Activated naive CD8-positive, alpha-beta T cell treated with anti-CD3 and anti-CD28 coated beads for 36 hours (primary cell): ENCODE data around the gene COBL. TPM values are rescaled to one million over a fixed set of nuclear protein-coding genes. Genes with fewer than 3 reads are reported as not detected.

Experiments used
- DNase-seq: peaks from one replicate; pipeline ENCODE4 v3.0.0; 2021
- H3K27ac Mint-ChIP-seq: one replicate; pipeline ENCODE4 v1.8.0; 2022; ENCODE audit warnings: mild to moderate bottlenecking, moderate library complexity, mixed read lengths
- H3K27me3 Mint-ChIP-seq: one replicate; pipeline ENCODE4 v1.8.0; 2022; ENCODE audit warnings: mild to moderate bottlenecking, mixed read lengths
- H3K36me3 Mint-ChIP-seq: one replicate; pipeline ENCODE4 v1.8.0; 2021; ENCODE audit warnings: mild to moderate bottlenecking, mixed read lengths
- H3K4me1 Mint-ChIP-seq: one replicate; pipeline ENCODE4 v1.8.0; 2021; ENCODE audit warnings: mixed read lengths
- H3K4me3 Mint-ChIP-seq: one replicate; pipeline ENCODE4 v1.8.0; 2022; ENCODE audit warnings: mild to moderate bottlenecking, moderate library complexity, mixed read lengths
- H3K9me3 Mint-ChIP-seq: one replicate; pipeline ENCODE4 v1.8.0; 2022; ENCODE audit warnings: mixed read lengths
- total RNA-seq, 2 experiments: library from RNA; stranded (reverse); gene quantifications; one replicate each; pipeline ENCODE4 v1.2.3, GENCODE V29; 2021

The COBL gene
- total RNA-seq, 2 experiments from 2014 or later: not detected

DNA sequence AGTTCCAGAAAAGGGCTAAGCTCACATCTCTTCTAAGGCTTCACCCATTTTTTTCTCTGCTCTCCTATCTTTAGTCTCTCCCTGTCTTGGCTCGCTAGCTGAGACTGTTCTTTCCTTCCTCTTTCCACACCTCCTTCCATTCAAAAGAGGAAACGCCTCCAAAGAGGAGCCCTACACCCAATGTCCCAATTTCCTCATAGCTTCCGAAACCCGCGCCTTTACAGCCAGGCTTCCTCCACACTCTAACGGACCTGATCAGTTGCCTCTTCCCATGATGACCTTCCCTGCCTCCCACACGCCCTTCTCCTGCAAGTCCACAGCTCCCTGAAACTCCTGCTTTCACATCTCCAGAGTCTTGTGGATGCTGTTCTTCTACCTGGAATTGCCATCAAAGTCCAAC lies 71.7 kb downstream of the COBL start:
- DNase-seq: no peak
- Mint-ChIP-seq H3K27me3 (no peaks in the 10 kb centered on the region), H3K9me3 (no peaks in the 10 kb centered on the region), H3K4me3 (no peak overlapping the region), H3K27ac (no peak overlapping the region), H3K4me1 (no peaks in the 10 kb centered on the region), H3K36me3 (no peaks in the 10 kb centered on the region)

DNA sequence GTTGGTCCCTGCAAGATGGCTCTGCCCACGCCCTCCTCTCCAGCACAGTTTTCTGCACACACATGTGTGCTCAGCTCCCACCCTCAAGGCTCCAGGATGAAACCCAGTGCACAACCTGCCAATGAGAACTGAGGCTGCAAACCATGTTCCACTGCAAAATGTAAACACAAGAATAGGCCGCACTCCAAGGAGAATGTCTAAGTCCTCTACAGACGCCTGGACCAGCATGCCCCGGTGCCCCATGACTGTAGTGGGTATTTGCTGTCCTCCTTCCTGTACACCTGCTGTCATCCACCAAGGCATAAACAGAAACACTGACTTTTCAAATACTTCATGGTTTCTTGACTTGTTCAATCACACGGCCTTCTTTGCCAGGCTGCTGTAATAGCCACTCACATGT lies 72.6 kb downstream of the COBL start:
- Mint-ChIP-seq H3K9me3 (no peaks in the 10 kb centered on the region), H3K27me3 (no peaks in the 10 kb centered on the region), H3K36me3 (no peaks in the 10 kb centered on the region), H3K4me1 (no peaks in the 10 kb centered on the region), H3K4me3 (no peak overlapping the region), H3K27ac (no peak overlapping the region)
- no peak for DNase-seq

DNA sequence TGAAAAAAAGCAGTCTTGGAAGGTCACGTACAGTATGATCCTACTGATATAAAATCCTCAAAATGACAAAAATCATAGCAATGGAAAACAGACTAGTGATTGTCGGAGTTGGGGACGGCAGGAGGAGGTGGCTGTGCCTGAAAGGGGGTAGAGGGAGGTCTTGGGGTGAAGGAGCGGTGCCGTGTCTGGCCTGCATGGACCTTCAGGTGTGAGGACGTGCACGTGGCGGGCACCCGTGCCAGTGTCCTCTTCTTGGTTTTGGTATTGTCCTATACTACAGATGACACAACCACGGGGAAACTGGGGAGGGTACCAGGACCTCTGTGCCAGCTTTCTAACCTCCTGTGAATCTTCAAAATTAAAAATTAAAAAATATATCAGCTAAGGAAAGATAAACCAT lies 73.0 kb downstream of the COBL start:
- no peaks in the 10 kb centered on the region for H3K4me1 Mint-ChIP-seq
- no peaks in the 10 kb centered on the region for H3K27me3 Mint-ChIP-seq
- H3K4me3 Mint-ChIP-seq: no peak overlapping the region
- H3K9me3 Mint-ChIP-seq: no peaks in the 10 kb centered on the region
- no peak overlapping the region for H3K27ac Mint-ChIP-seq
- H3K36me3 Mint-ChIP-seq: no peaks in the 10 kb centered on the region
- DNase-seq: no peak

DNA sequence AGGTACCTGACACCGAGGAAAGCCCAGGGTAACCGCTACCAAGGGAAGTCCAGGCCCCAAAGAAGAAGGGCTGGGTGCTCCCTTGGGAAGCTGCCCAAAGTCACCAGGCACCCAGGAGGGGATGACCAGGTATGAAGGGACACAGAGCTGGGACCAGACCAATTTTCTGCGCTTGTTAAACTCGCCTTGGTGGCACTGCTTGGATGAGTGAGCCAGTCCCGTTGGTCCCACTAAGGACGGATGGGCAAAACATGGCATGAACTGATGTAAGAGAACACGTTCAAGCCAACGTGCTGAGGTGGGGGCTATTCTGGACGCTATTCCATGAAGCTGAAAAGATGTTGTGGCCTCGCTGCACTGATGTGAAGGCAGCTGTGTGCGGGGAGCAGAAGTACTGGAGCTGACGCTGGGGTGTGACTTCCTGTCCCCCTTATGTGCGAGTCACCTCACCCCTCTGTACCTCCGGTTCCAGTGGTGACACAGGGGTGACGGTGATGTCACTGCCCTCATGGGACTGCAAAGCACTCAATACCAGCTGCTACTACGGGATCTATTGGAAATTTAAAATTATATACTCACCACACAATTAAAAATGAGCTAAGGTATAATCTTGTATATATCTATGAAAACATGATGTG lies 73.6 kb downstream of the COBL start:
- Mint-ChIP-seq H3K4me1 (no peaks in the 10 kb centered on the region), H3K27me3 (no peaks in the 10 kb centered on the region), H3K9me3 (no peaks in the 10 kb centered on the region), H3K36me3 (no peaks in the 10 kb centered on the region), H3K4me3 (no peak overlapping the region), H3K27ac (no peak overlapping the region)
- no peak for DNase-seq

DNA sequence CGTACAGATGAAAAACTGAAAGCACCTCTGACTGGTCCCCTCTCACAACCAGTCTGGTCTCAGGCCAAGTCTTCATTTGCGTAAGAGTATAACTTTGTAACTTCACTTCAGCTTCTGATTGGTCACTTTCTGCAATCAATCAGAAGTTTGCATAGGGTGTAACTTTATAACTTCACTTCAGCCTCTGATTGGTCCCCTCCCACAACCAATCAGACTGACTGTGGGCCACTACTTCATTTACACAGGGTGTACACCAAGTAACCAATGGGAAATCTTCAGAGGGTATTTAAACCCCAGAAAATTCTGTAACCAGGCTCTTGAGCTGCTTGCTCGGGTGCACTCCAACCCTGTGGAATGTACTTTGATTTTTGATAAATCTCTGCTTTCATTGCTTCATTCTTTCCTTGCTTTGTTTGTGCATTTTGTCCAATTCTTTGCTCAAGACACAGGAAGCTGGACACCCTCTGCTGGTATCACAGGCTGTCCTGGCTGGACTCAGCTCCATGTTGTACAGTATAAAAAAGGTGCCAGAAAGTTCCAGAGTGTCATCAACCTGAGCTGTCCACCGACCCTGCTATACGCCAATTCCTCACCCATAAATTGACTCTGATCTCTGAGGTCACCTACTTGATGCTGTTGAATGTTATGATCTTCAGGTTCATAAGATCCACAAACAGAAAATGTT lies 74.5 kb downstream of the COBL start:
- H3K4me1 Mint-ChIP-seq: no peaks in the 10 kb centered on the region
- H3K4me3 Mint-ChIP-seq: no peak overlapping the region
- H3K9me3 Mint-ChIP-seq: no peaks in the 10 kb centered on the region
- H3K36me3 Mint-ChIP-seq: no peaks in the 10 kb centered on the region
- H3K27ac Mint-ChIP-seq: no peak overlapping the region
- no peaks in the 10 kb centered on the region for H3K27me3 Mint-ChIP-seq
- DNase-seq: no peak

DNA sequence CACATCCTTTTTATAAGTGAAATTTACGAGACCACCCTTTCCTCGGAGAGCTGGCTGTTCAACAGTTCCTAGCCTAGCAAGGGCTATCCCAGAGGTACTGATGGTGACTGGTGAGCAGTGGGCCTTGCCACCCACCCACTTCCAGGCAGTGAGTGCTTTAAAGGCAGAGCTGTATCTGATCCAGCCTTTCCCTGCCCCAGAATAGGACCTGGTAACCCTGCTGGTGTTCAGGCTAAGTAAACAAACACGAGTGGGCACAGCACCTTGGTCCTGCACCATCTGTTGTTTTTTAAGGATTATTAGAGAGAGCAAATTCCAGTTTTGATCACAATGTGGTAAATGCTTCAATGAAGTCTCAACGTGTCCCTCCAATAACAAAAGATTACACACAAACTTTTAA lies 75.7 kb downstream of the COBL start:
- no peak for DNase-seq
- Mint-ChIP-seq H3K27ac (no peak overlapping the region), H3K36me3 (no peaks in the 10 kb centered on the region), H3K9me3 (no peaks in the 10 kb centered on the region), H3K4me1 (no peaks in the 10 kb centered on the region), H3K4me3 (no peak overlapping the region), H3K27me3 (no peaks in the 10 kb centered on the region)

DNA sequence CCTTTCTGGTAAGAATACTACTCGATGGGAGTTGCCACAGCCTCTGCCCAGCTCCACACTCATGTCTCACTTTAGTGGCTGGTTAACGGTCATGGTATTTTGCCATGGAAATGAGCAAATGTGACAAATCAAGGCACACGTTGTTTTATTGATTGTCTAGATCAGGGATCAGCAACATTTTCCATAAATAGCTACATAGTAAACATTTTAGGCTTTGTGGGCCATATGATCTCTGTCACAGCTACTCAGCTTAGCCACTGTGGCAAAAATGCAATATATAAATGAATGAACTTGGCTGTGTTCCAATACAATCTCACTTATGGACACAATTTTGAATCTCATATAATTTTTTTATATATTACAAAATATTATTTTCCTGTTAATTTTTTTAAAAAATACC lies 76.9 kb downstream of the COBL start:
- DNase-seq: no peak
- Mint-ChIP-seq H3K36me3 (no peaks in the 10 kb centered on the region), H3K27me3 (no peaks in the 10 kb centered on the region), H3K9me3 (no peaks in the 10 kb centered on the region), H3K27ac (no peak overlapping the region), H3K4me1 (no peaks in the 10 kb centered on the region), H3K4me3 (no peak overlapping the region)

DNA sequence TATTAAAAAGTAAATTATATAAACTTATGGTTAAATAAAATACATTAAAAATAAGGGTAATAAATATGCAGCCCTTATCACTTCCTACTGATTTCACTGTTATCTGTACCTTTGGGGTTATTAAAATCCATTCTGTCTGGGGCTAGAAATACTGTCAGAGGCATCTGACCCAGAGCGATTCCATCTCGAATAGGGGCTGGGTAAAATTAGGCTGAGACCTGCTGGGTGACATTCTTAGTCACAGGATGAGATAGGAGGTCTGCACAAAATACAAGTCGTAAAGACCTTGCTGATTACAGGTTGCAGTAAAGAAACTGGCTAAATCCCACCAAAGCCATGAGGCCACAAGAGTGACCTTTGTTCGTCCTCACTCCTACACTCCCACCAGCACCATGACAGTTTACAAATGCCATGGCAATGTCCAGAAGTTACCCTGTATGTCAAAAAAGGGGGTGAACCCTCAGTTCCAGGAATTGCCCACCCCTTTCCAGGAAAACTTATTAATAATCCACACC lies 77.6 kb downstream of the COBL start:
- no peak overlapping the region for H3K4me3 Mint-ChIP-seq
- H3K9me3 Mint-ChIP-seq: no peaks in the 10 kb centered on the region
- no peaks in the 10 kb centered on the region for H3K4me1 Mint-ChIP-seq
- no peak for DNase-seq
- no peaks in the 10 kb centered on the region for H3K36me3 Mint-ChIP-seq
- no peak overlapping the region for H3K27ac Mint-ChIP-seq
- no peaks in the 10 kb centered on the region for H3K27me3 Mint-ChIP-seq

DNA sequence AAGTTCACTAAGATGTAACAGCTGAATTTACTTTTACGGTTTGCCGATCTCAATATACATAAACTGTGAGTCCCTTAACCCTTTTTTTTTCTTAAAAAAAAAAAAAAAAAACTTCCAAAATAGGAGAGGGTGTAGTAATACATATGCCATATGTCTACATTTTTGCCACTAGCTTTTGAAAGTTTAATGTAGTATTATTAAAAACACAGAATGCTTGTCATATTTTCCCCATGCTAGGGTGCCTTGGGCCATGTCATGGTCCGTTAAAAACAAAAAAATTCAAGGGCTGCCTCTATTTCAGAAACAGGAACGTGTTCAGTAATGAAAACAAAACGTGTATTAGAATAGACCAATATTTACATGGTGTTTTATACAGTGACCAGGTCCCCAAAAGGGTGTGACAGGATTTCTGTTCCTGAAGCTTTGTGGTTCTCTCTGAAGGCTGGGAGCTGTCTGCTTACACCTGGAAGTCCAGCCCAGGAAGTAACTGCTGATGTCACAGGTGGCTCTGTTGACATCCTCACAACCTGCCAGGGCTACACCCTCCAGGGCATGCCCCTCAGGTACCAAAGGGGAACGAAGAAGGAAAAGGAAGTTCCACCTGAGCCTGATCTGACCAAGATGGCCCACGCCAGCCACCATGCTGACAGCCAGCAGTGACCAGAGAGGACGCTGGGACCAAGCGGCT lies 79.0 kb downstream of the COBL start:
- Mint-ChIP-seq H3K36me3 (no peaks in the 10 kb centered on the region), H3K9me3 (no peaks in the 10 kb centered on the region), H3K27ac (no peak overlapping the region), H3K27me3 (no peaks in the 10 kb centered on the region), H3K4me3 (no peak overlapping the region), H3K4me1 (no peaks in the 10 kb centered on the region)
- no peak for DNase-seq

DNA sequence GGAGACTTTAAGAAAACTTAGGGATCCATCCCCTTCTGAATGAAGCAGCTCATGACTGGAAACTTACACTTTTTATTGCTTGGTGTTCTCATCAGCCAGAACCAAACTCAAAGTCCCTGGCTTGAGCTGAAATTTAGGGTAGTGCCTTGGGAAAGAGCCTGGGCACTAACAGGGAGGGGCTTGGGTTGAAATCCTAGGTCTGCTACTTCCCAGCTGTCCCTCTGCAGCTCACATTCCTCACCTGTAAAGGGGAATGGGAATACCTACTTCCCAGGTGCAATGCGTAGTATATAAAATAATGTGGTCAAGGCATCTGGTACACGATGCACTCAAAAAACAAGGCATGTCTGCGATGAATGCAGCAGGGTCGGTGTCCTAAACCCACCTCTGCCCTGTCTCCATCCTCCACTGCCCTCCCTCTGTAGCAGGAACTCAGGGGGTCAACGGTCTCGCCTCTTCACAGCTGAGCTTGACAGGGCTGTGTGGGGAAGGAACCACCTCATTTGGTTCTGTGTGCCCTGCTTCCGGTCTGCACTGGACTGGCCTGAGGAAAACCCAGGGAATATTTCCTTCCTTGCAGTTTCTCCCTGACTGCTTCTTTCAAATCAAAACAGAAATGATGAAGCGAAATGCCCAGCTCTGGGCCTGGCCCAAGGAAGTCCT lies 80.0 kb downstream of the COBL start:
- H3K9me3 Mint-ChIP-seq: no peaks in the 10 kb centered on the region
- no peak overlapping the region for H3K4me3 Mint-ChIP-seq
- H3K27ac Mint-ChIP-seq: no peak overlapping the region
- no peaks in the 10 kb centered on the region for H3K4me1 Mint-ChIP-seq
- no peaks in the 10 kb centered on the region for H3K36me3 Mint-ChIP-seq
- H3K27me3 Mint-ChIP-seq: no peaks in the 10 kb centered on the region
- DNase-seq: no peak

DNA sequence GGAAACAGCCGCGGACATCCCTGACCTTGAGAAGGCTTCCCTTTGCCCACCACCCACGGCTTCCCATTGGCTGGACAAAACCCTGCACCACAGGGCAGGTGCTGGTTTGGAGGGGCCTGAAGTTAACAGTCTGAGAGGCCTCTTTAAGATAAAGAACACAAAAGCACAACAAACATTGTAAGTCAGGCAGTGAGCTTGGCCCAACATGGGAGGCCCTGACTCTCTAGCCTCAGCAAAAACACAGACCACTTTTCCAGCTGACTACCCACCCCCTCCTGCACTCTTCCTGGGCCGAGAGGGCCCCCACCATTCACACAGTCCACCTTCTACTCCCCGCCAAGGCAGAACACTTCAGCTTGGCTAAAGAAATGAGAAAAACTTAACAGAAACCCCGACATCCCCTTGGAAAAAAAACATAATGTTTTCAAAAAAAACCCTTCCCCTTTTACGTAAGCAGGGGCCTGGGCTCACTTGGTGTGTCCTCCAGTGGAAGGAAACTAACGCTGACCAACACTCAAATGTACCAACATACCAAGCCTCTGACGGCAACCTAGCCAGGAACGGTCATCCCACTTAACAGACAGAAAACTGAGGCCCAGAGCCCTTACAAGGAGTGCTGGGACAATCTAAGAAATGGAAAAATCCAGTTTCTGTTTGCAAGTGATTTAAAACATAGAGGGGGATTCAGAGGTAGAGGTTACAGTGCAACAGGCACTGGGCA lies 80.9 kb downstream of the COBL start:
- no peak for DNase-seq
- Mint-ChIP-seq H3K4me1 (no peaks in the 10 kb centered on the region), H3K27ac (no peak overlapping the region), H3K4me3 (no peak overlapping the region), H3K27me3 (no peaks in the 10 kb centered on the region), H3K36me3 (no peaks in the 10 kb centered on the region), H3K9me3 (no peaks in the 10 kb centered on the region)

DNA sequence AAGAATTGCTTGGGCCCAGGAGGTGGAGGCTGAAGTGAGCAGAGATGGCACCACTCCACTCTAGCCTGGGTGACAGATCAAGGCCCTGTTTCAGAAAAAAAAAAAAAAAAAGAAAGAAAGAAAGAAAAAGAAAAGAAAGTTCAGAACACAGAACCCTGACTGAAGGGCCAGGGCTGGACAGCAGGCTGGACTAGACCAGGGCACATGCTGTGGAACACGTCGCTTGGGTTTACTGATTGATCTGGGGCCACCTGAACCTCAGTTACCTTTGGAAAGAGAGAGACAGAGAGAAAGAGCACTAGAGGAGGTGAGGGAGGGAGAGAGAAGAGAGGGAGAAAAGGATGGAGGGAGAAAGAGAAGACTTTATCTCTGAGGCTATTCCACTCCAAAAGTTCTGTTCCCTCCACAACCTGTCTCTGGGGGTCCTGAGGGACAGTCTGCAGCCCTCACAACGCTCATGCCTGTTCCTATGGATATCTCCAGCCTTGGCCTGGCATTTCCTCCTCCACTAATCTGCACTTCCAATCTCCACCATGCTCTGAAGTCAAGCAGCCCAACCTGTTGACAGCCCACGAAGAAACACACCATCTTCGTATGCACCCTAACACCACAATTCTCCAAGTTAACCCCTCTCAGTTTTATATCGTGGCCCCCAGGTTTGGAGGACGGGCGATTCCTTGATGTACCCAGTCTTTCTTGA lies 81.8 kb downstream of the COBL start:
- Mint-ChIP-seq H3K27me3 (no peaks in the 10 kb centered on the region), H3K27ac (no peak overlapping the region), H3K36me3 (no peaks in the 10 kb centered on the region), H3K9me3 (no peaks in the 10 kb centered on the region), H3K4me1 (no peaks in the 10 kb centered on the region), H3K4me3 (no peak overlapping the region)
- DNase-seq: no peak

DNA sequence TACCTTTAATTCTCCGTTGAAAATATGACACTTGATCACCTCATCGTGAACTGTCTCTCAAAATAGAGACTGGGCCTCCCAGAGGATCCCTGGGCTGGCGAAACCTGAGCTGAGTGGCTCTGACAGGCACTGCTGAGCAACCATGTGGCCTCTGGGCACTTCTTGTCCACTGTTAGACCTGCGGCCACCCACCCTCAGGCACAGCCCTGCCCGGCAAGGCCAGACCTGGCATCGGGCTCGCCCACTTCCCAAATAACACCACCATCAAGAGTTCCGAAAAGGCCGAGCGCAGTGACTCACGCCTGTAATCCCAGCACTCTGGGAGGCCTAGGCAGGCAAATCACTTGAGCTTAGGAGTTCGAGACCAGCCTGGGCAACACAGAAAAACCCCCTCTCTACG lies 82.5 kb downstream of the COBL start:
- DNase-seq: no peak
- Mint-ChIP-seq H3K4me3 (no peak overlapping the region), H3K4me1 (no peaks in the 10 kb centered on the region), H3K36me3 (no peaks in the 10 kb centered on the region), H3K9me3 (no peaks in the 10 kb centered on the region), H3K27ac (no peak overlapping the region), H3K27me3 (no peaks in the 10 kb centered on the region)

DNA sequence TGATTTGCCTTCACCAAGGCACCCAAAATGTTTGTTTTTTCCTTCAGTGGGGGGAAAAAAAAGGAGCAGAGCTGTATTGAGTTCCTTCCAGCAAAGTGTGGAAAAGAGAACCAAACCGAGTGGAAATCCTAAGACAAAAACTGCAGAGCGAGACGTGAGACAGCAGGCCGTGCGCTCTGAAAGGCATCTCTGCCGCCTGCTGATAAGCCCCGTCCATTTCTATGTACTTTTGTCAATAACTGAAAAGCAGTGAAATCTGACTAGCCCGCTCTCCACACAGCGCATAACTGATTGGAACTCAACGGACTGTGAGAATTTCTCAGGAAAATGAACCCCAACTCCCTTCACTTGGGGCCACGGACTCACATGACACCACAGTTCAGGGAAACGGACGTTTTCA lies 83.2 kb downstream of the COBL start:
- DNase-seq: no peak
- no peak overlapping the region for H3K27ac Mint-ChIP-seq
- no peaks in the 10 kb centered on the region for H3K9me3 Mint-ChIP-seq
- no peak overlapping the region for H3K4me3 Mint-ChIP-seq
- H3K27me3 Mint-ChIP-seq: no peaks in the 10 kb centered on the region
- no peaks in the 10 kb centered on the region for H3K36me3 Mint-ChIP-seq
- no peaks in the 10 kb centered on the region for H3K4me1 Mint-ChIP-seq
